Stimulated activated CD4-positive, alpha-beta T cell treated with anti-CD3 and anti-CD28 coated beads, Interleukin-4, amount 100 ng/mL, for 48 hours (primary cell): Measurements from ENCODE around the gene GALNT17.
"Not testable (repeated sequence)": the region's sequence is repeated elsewhere in the genome, so short reads cannot be mapped to it uniquely, and the experiment has no call there.

Experiments used
- DNase-seq, 2 donors: peaks; one replicate each; pipeline ENCODE4 v3.0.0-alpha.2; 2020; ENCODE audit warnings: low read depth in 2 of 2

Gene GALNT17

DNA sequence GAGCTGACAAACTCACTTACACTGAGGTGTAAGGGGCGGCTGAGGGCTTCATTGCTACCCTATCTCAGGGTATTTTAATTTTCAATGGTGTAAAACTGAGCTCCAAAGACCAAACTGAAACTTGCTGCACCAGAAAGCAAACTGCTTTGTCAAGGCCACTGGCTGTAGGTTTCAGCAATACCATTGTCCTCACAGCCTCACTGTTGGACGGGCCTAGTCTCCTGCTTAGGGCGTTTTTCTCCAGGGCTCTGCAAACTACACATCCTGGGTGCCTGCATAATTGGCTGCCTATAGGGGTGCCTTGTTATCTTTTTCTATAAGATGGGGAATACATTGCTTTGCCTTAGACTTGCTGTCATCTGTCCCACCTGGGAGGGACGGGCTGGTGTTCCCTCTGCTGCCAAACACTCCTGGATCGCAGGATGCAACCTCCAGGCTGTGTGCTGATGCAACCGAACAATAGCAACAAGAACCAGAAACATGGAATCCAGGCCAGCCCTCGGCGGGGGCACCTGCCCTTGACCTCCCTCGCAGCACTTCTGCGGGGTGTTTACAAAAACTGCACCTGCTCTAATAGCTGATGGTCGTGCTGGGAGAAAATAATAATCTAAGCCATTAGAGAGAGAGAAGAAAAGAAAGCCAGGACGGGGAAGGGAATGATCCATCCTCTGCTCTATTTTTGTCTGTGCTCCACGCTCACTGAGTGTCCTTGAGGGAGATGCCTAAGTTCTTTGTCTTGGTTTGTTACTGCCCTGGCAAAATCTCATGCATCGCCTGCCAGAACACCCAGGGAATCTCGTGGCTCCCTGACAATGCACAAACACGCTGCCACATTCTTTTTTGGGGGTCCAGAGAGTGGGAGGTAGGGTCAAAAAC lies 104.5 kb downstream of the GALNT17 start:
- no peak for DNase-seq

DNA sequence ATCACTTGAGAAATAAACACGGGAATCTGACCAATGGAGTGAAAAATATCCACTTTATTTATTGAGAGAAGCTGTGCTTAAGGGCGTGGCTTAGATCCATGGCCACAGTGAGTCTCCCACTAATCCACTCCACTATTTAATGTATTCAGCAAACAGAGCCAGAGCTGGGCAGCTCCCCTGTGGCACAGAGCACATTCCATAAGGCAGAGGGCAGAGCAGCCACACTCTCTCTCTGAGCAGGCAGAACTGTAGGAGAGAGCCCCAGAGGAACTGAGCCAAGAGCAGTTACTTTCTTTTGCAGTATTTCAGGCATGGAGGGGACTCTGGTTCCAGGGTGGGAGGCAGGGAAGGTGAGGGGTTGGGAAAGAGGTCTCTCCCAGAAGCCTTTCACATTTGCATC lies 106.0 kb downstream of the GALNT17 start:
- DNase-seq = no peak

DNA sequence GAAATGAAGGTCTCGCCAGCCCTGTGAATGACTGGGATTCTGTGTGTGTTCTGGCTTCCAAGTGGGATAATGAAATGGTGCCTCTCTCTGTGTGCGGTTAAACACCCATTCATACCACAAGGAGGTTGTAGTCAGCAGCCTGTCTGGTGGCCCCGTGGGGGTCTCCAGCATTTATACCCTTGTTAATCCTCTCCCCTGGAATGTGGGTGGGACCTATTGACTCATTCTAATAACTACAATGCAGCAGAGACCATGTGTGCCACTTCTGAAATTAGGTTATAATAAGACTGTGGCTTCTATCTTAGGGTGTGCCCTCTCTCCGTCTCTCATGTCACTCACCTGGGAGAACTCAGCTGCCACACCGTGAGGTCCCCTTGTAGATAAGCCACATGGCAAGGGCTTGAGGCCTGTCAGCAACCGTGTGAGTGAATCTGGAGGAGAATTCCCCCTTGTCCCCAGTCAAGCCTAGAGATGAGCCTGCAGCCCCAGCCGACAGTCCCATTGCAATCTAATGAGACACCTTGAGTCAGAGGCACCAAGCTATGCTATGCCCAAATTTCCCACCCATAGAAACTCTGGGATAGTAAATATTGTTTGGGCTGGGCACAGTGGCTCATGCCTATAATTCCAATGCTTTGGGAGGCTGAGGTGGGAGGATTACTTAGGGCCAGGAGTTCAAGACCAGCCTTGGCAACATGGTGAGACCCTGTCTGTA lies 106.8 kb downstream of the GALNT17 start:
- no peak for DNase-seq

DNA sequence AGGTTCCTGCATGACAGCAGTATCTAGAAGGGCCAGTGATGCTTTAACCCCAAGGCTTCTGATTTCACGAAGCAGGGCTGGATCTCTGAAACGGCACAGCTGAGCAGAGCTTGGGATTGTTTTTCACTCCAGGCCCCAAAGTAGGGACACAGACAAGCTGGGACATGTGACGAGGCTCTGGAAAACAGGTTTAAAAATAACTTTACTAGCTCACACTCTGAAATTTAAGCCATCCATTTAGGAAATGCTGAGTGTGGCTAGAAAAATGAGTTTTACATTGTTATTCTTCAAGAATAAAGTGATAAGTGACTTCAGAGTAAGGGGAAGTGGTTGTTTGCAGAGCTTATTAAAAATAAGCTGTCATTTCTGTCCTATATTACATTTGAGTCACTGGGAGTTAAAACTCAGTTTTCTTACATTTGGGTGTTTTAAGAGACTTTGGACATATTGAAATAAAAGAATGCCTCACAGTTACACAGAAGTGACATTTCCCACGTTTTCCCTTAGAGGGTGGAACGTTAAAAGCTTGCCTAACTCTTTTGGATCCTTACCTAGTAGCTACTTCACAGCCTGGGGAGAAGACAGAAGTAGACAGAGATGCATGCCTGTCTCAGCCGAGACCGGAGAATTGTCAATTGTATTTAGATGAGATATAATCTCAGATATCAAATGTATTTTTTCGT lies 107.8 kb downstream of the GALNT17 start:
- no peak for DNase-seq

DNA sequence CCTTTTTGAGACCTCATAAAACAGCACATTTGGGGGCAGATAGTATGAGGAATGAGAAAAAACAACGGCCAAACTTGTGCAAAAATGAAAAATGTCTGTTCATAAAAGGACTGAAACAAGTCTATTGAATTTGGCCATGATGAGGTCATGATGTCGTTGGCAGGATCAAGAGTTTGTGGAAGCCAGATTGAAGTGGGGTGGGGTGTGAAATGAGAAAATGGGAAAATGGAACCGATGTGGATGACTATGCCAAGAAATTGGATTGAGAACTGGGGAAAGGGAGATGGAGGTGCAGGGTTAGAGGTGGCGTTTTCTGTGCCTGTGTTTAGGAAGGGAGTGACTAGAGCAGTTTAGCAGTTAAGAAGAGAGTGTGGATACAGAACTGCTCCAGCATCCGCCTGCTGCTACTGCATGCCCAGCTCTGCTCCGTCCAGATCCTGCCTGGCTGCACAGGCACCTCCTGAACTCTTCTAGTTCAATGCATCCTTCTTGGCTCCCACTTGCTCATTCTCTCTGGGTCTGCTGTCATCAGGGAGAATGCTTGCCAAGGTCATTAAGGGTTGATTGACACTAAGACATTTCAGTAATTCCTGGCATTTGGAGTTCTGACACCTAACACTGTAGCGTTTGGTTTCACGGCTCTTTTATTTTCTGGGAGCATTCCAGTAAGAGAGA lies 111.9 kb downstream of the GALNT17 start:
- no peak for DNase-seq

DNA sequence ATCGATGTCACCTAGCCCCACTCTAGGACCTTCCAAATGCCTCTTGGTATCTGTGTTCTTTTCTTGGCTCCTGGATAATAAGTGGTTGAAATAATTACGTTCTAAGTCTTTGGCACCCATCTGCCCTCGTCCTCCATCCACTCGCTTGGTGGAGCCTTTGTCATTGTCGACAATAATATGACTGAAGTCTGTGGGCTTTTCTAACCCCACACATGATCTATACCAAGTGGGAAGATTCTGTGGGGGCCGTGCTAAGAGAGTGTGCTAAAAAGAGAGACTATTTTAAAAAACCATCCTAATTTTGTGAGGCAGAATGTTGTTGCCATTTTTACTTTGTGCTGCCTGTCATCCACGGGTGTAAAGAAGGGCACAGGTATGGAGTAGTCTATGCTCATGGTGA lies 113.1 kb downstream of the GALNT17 start:
- no peak for DNase-seq

DNA sequence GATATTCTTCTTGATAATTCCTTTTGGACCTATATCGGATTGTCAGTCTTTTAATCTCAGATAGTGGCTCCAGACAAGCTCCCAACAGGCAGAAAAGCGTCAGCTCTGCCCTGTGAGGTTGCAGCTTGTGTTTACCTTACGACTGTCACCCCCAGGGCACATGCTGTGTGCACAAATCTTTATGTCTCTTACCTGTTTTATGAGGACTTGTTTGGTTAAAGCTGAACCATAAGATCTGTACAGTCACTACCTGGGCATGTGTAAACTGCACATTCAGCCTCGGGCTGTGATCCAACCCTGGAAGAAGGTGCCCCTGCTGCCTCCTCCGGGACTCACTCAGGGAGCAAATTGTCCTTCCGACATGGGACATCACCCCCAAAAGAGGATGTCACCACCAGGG lies 119.8 kb downstream of the GALNT17 start:
- DNase-seq = no peak

DNA sequence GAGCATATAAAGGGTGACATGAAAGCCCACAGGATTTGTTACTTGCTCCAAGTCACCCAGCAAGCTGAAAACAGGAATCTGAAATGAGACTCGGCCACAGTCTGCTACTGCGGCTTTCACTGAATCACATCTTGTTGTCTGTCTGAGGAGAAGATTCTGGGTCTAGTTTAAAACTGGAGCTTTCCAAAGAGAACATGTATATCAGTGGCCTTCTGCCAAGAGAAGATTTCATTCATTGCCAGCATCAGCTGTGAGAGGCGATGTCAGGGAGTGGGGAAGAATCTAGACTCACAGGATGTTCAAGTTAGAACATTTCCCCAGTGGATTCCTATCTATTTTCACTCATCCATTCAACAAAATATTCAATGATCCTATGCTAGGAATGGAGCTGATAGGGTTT lies 122.8 kb downstream of the GALNT17 start:
- no peak for DNase-seq

DNA sequence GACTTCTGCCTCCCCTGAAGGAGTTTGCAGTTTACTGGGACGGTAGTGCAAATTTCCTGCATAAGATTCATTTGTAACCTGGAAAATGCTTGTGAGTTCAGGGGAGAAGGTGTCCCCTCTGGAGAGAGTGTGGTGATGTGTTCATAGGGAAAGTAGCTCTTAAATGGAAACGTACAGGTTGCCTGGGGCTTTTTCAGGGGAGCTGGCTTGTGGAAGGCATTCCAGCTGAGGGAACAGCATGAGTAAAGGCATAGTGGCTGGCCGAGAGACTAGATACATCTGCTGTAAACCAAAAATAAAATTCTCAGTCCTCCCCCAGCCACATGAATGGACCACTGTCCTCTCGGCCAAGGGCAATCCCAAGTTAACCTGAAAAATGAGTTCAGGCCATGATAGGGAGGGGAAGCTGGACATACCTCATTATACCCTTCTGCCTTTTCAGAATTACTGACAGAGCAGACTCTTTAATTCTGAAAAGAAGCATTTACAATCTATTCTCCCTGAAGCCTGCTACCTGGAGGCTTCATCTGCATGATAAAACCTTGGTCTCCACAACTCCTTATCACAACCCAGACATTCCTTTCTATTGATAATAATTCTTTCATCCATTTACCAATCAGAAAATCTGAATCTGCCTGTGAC lies 123.7 kb downstream of the GALNT17 start:
- no peak for DNase-seq

DNA sequence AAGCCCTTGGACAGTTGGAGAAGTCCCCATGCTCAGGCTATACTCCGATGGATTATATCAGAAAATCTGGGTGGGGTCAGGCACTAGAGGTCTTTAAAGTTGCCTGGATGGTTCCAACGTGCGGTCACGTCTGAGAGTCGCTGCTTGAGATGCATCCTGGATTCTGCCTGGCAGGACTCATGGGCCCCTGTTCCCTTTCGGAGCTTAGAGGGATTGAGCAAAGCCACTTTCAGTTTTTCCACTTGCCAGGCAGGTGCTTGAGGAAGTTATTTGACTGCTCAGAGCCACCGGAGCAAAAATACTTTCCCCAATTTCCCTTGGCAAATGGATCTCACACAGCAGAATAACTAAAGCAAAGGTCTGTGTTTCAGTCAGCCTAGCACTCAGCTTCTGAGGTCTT lies 129.1 kb downstream of the GALNT17 start:
- DNase-seq = no peak

DNA sequence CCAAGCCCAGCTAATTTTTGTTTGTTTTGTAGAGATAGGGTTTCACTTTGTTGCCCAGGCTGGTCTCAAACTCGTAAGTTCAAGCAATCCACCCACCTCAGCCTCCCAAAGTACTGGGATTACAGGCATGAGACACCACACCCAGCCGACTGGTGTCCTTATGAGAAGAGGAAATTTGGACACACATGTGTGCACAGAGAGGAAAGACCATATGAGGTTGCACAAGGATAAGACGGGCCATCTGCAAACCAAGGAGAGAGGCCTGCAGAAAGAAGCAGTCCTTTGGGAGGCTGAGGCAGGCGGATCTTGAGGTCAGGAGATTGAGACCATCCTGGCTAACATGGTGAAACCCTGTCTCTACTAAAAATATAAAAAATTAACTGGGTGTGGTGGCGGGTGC lies 130.9 kb downstream of the GALNT17 start:
- not testable (repeated sequence) for DNase-seq

DNA sequence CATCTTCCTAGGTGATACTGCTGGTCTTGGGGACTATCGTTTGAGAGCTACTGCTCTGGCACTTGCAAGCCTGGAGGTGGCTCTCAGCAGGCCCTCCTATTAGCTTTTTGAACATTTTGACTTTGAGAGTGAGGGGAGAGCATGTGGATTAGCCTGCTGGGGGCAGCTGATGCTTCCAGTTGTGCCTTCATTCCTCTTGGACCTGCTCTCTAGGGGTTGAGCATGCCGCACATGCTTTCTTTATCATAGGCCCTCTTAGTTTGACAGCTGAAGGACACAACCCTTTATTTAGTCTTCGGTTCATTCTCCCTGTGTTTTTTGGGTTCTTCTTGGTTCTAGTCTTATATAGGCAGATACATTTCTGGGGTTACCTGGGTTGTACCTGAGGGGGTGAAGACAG lies 132.1 kb downstream of the GALNT17 start:
- no peak for DNase-seq

DNA sequence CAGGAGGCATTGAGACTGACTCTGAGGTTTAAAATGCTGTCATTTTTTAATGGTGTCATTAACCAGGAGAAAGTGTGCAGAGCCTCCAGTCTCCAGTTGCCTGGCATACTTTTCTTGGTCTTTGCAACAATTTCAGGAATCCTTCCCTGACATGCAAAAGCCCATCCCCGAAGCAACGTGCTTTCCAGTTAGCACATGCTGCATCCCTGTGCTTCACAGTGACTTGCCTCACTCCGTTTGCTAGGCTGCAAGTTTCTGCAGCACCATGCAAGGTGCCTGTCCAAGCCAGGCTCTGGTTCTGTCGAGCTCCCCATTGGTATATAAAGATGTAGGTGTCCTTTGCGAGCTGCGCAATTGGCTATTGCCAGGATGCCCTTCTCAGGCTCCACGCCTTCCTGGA lies 135.0 kb downstream of the GALNT17 start:
- no peak for DNase-seq

DNA sequence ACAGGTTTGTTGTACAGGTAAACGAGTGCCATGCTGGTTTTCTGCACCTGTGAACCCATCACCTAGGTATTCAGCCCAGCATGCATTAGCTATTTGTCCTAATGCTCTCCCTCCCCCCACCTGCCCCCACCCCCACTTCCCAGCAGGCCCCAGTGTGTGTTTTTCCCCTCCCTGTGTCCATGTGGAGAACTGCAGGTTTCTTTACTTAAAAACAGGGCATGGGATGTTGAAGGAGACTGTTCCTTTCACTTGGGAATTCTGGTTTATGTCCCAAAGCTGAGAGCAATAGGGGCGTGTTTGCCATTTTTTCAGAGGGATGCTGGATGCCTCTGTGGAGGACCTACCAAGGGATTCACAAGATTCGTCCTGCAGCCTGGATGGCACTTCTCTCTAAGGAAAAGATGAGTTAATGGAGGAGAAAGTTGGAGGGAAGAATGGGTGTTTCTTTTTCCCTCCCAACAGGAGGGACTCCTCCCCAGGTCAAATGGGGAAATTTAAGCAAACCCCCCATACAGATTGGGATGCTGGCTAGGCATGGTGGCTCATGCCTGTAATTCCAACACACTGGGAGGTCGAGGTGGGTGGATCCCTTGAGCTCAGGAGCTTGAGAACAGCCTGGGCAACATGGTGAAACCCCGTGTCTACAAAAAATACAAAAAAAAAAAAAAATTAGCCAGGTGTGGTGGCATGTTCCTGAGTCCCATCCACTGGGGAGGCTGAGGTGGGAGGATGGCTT lies 136.0 kb downstream of the GALNT17 start:
- DNase-seq = no peak

DNA sequence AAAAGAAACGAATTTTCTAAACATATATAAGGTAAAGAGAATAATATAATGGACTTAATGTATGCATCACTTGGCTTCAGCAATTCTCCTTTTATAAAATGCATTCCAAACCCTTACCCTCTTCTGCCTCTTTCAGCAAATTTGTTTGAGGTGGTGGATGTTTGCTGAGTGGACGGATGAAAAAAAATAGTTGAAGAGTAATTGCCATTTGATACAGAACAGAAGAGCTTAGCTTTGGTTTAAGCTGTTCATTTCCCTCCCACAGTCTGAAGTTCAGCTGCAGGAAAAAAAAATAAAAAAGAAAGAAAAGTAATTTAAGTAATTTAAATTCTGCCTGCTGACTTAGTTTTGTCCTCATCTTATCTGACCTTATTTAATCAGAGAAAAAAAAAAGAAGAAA lies 138.6 kb downstream of the GALNT17 start:
- no peak for DNase-seq

DNA sequence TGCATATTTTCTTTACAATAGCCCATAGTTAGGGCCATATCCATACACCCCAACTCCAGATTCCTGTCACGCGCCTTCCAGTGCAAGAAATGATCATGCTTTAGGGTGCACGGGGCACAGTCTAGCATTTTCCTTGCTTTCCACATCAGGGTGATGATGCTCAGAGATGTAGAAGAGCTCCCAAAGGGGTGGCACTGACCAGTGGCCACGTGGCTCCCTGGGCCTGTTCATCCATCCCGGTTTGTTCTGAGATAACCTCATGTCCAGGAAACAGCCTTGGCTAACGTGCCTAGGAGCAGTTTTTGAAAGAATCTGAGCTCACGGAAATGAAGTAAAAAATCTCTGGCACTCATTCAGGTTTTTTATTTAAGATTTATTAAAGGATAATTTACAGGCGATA lies 139.3 kb downstream of the GALNT17 start:
- no peak for DNase-seq

DNA sequence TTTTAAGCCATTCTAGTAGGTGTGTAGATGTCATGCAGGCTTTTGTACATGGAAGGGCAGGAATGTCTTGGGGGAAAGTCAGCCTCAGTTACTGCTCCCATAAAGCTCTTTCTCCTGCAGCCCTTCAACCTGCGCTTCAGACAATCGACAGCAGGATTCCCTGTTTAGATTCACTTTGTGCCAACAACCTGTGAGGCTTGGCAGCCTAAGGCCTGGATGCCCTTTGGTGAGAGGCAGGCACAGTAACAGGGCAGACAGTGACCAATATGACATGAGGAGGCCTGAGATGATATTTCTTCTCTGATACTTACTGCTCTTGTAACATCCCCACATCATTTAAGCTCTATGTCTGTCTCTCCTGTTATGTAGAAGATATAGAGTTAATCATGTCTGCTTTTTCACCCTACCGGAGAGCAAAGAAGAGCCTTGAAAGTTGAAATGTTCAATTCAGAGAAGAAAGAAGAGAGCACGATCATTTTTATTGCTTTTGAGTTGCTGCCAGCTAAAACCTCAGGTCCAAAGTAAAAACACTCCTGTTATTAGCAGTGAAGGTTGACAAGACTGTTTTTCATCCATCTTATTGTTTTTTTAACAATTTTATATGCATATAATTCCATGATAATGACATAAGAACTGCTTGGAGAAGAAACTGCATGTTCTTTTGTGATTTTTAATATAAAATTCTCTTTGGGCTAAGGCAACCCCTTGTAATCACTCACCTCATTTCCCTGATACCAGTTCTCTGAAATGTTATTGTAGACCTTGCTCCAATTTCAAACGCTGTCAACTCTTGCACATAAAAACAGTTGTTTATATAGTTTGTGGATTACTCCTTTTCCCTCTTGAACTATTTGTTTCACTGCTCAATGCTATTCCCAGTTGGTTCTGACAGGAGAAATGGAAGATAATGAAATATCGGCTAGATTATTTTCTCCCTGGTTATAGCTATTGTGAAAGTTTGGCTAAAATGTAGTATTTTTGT lies 140.9 kb downstream of the GALNT17 start:
- no peak for DNase-seq

DNA sequence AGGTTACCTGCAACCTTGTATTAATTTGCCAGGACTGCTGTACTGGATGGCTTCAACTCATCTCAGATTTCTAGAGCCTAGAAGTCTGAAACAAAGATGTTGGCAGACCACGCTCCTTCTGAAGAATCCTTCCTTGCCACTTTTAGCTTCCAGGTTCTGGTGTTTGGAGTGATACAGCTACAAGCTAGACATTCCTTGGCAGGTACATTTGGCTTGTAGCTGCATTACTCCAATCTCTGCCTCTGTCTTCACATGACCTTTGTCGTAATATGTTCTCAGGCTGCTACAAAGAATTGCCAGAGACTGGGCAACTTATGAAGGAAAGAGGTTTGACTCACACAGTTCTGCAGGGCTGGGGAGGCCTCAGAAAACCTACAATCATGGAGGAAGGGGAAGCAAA lies 146.3 kb downstream of the GALNT17 start:
- DNase-seq = no peak

DNA sequence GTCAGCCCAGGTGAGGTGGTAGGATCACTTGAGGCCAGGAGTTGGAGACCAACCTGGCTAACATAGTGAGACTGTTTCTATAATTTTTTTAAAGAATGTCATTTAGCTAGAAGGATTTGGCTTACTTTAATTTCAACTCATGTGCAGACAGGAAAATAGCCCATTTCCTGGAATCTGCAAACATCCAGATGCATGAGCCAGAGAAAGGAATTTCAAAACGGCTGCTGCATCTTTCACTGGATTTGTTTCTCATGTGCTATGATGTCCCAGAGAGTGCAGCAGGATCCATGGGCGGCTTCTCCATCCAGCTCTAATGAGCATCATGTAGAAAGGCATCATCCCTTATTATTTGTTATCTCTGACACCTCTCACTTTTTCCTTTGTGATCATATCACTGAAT lies 149.3 kb downstream of the GALNT17 start:
- DNase-seq = no peak

DNA sequence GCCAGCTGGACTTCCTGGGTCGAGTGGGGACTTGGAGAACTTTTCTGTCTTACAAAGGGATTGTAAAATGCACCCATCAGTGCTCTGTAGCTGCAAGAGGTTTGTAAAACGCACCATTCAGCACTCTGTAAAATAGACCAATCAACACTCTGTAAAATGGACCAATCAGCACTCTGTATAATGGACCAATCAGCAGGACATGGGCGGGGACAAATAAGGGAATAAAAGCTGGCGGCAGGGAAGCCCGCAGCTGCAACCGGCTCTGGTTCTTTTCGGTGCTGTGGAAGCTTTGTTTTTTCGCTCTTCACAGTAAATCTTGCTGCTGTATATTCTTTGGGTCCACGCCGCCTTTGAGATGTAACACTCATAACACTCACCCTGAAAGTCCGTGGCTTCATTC lies 151.9 kb downstream of the GALNT17 start:
- no peak for DNase-seq
